Right lobe of liver (tissue), 4 donors: ENCODE data around the gene RNLS.

Experiments
- POLR2A ChIP-seq: fragments of 450-650 bp; IDR thresholded peaks from one replicate; pipeline ENCODE4 v1.6.1; 2017; ENCODE audit warnings: antibody characterized with exemption, mild to moderate bottlenecking
- TF ChIP-seq, protein P1 (sequence below), 4 donors: fragments of 200-600 bp in 3 of 4; fragments of 450-650 bp in 1 of 4; IDR thresholded peaks; one replicate each; pipeline versions ENCODE4 v1.5.1 to v1.8.0; 2016 to 2022; ENCODE audit warnings: antibody characterized with exemption in 4 of 4, mild to moderate bottlenecking in 2 of 4
- donor health status: DM: no; HTN: no; CAD: no.
- donor health status: DM: no; HTN: no; CAD: no.
- donor health status: DM: no; HTN: yes; CAD: no.

DNA sequence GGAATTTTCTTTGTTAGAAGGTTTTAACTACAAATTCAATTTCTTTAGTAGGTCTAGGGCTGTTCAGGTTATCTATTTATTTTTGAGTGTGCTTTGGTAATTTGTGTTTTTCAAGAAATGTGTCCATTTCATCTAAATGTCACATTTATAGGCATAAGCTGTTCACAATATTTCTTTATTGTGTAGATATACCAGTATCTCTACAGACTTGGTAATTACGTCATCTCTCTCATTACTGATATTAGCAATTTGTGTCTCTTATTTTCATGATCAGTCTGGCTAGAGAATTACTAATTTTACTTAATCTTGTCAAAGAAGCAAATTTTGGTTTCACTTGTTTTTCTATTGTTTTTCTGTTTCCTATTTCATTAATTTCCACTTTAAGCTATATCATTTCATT is 152.0 kb downstream of the RNLS start:
- TF ChIP-seq, protein P1, sequence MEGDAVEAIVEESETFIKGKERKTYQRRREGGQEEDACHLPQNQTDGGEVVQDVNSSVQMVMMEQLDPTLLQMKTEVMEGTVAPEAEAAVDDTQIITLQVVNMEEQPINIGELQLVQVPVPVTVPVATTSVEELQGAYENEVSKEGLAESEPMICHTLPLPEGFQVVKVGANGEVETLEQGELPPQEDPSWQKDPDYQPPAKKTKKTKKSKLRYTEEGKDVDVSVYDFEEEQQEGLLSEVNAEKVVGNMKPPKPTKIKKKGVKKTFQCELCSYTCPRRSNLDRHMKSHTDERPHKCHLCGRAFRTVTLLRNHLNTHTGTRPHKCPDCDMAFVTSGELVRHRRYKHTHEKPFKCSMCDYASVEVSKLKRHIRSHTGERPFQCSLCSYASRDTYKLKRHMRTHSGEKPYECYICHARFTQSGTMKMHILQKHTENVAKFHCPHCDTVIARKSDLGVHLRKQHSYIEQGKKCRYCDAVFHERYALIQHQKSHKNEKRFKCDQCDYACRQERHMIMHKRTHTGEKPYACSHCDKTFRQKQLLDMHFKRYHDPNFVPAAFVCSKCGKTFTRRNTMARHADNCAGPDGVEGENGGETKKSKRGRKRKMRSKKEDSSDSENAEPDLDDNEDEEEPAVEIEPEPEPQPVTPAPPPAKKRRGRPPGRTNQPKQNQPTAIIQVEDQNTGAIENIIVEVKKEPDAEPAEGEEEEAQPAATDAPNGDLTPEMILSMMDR (IDR thresholded peaks at IDR 0.05), result no peak
- TF ChIP-seq POLR2A, result no peak
